ENCODE data around the gene KLHL2.

- no peak for TF ChIP-seq POLR2AphosphoS5 (IDR thresholded peaks at IDR 0.05; ENCODE audit: low read depth, low read length)
- no peak for TF ChIP-seq MAZ (IDR thresholded peaks at IDR 0.05; ENCODE audit: borderline replicate concordance, low read depth, low read length)
- no peak for TF ChIP-seq MAZ (CRISPR knock-in tag; IDR thresholded peaks at IDR 0.05; ENCODE audit: low read depth)
- TF ChIP-seq MED1 (CRISPR knock-in tag; IDR thresholded peaks at IDR 0.05): no peak
- TF ChIP-seq ZNF274 (CRISPR knock-in tag; IDR thresholded peaks at IDR 0.05): no peak
- no peak for TF ChIP-seq CREB1 (IDR thresholded peaks at IDR 0.05)
- TF ChIP-seq CREB1 (CRISPR knock-in tag; IDR thresholded peaks at IDR 0.05): no peak
- no peak for TF ChIP-seq NFE2L1 (CRISPR knock-in tag; IDR thresholded peaks at IDR 0.05; ENCODE audit: borderline replicate concordance)
These were observed 117.5 kb downstream of the KLHL2 start for GRCh38 chr4:165324918-165325304.
